A549 (cell line): Measurements from ENCODE around the gene FAM151A. TPM values are rescaled to one million over a fixed set of nuclear protein-coding genes. Genes with fewer than 3 reads are reported as not detected.

ENCODE experiments used
- ATAC-seq, 2 experiments: fragments of 200-7000 bp in 1 of 2; fragments of >200 bp in 1 of 2; cut with Nextera tagmentation in 1 of 2; cut with Tn5 transposase in 1 of 2; 3 replicates each; pipeline versions ENCODE4 v1.8.0 to v1.9.1; 2018 to 2020; ENCODE audit warnings: mild to moderate bottlenecking in 1 of 2, moderate library complexity in 1 of 2
- CTCF ChIA-PET: fragments of 300-600 bp; sonication (Branson Sonifier 250); formaldehyde crosslinking; extraction: SDS; loops from one replicate; lab custom pipeline; 2021; ENCODE audit warnings: antibody characterized with exemption, inconsistent platforms; lab: Yijun Ruan, JAX
- POLR2A ChIA-PET: fragments of 350-600 bp; formaldehyde crosslinking; extraction: SDS; loops from one replicate; lab custom pipeline; 2021; ENCODE audit warnings: antibody characterized with exemption, inconsistent platforms; lab: Yijun Ruan, JAX
- DNase-seq, 2 experiments: peaks; one replicate each; pipeline versions ENCODE4 v3.0.0 to v3.0.0-alpha.2; 2011 to 2016; ENCODE audit warnings: low read depth in 1 of 2, low spot score in 1 of 2
- FAIRE-seq: peaks from 2 replicates; lab custom pipeline; 2011; peaks lifted over from hg19 to GRCh38; lab: Jason Lieb, UNC
- H3K27ac ChIP-seq, 2 experiments: fragments of >200 bp; sonication (Bioruptor Twin); formaldehyde crosslinking; 3 replicates each; pipeline ENCODE4 v1.5.1; 2016 to 2017
- H3K4me1 ChIP-seq: fragments of >200 bp; sonication (Bioruptor Twin); formaldehyde crosslinking; 3 replicates; pipeline ENCODE4 v1.6.1; 2016
- H3K4me2 ChIP-seq: fragments of >200 bp; sonication (Bioruptor Twin); formaldehyde crosslinking; 3 replicates; pipeline ENCODE4 v1.6.1; 2016
- H3K4me3 ChIP-seq: fragments of >200 bp; sonication (Bioruptor Twin); formaldehyde crosslinking; 3 replicates; pipeline ENCODE4 v1.5.1; 2016
- H3K9me3 ChIP-seq: fragments of >200 bp; sonication (Bioruptor Twin); formaldehyde crosslinking; 3 replicates; pipeline ENCODE4 v1.6.1; 2016
- CBX2 ChIP-seq: fragments of 200-600 bp; sonication (generic); IDR thresholded peaks from 2 replicates; pipeline ENCODE4 v1.6.1; 2016; ENCODE audit warnings: low read depth, mild to moderate bottlenecking, borderline replicate concordance
- CHD4 ChIP-seq: fragments of 200-600 bp; sonication (generic); IDR thresholded peaks from 2 replicates; pipeline ENCODE4 v1.6.1; 2016; ENCODE audit warnings: antibody characterized with exemption, mild to moderate bottlenecking, borderline replicate concordance
- CTCF ChIP-seq: fragments of >200 bp; sonication (Bioruptor Twin); formaldehyde crosslinking; IDR thresholded peaks from 3 replicates; pipeline ENCODE4 v1.5.1; 2016
- FOXS1 ChIP-seq: fragments of 250-450 bp; sonication (Bioruptor Pico); IDR thresholded peaks from 2 replicates; pipeline ENCODE4 v1.5.0; 2020; ENCODE audit warnings: mild to moderate bottlenecking, moderate library complexity
- HEYL ChIP-seq: fragments of 250-450 bp; sonication (Bioruptor Pico); IDR thresholded peaks from 2 replicates; pipeline ENCODE4 v1.8.0; 2021; ENCODE audit warnings: mild to moderate bottlenecking, moderate library complexity
- HMGXB4 ChIP-seq: fragments of 250-450 bp; sonication (Bioruptor Pico); IDR thresholded peaks from 2 replicates; pipeline ENCODE4 v1.5.0; 2021; ENCODE audit warnings: mild to moderate bottlenecking, moderate library complexity, borderline replicate concordance
- MAZ ChIP-seq: fragments of 150-350 bp; IDR thresholded peaks from 2 replicates; pipeline ENCODE4 v1.6.1; 2014; ENCODE audit warnings: antibody characterized with exemption, low read depth, low read length, borderline replicate concordance
- MYC ChIP-seq: IDR thresholded peaks from 2 replicates; pipeline ENCODE4 v1.6.1; 2012; ENCODE audit warnings: mild to moderate bottlenecking, inconsistent platforms, low read length, improper control_type of control experiment, borderline replicate concordance
- SMC3 ChIP-seq: fragments of >200 bp; sonication (Bioruptor Twin); formaldehyde crosslinking; IDR thresholded peaks from 3 replicates; pipeline ENCODE4 v1.6.1; 2018; ENCODE audit warnings: inconsistent platforms
- ZFP36 ChIP-seq: fragments of 450-650 bp; IDR thresholded peaks from 2 replicates; pipeline ENCODE4 v1.6.1; 2014; ENCODE audit warnings: borderline replicate concordance; ENCODE audit not compliant: partially characterized antibody
- ZNF302 ChIP-seq: fragments of 250-450 bp; sonication (Bioruptor Pico); IDR thresholded peaks from 2 replicates; pipeline ENCODE4 v1.9.0; 2021; ENCODE audit warnings: inconsistent platforms, mild to moderate bottlenecking, moderate library complexity
- ZSCAN20 ChIP-seq: fragments of 250-450 bp; sonication (Bioruptor Pico); IDR thresholded peaks from 2 replicates; pipeline ENCODE4 v1.8.0; 2022; ENCODE audit warnings: mild to moderate bottlenecking, moderate library complexity
- WGBS: methylation state at CpG from one replicate; pipeline ENCODE4 v1.1.6; 2017; ENCODE audit errors: missing lambda C conversion rate; 5-methylcytosine and 5-hydroxymethylcytosine counted together
- polyA plus RNA-seq, 4 experiments: library from polyadenylated mRNA; depleted of rRNA in 3 of 4; stranded (reverse); fragments of >200 nt; fragmentation: RNase III in 1 of 4; extraction: RNeasy Plus Mini Kit Qiagen cat#74134 plus additional on column Dnase treatment in 1 of 4; gene quantifications; 2 replicates in 3 of 4; 3 replicates in 1 of 4; pipeline ENCODE4 v1.2.3, GENCODE V29; 2011 to 2017

The FAM151A gene
- polyA plus RNA-seq, 2 of the 4 experiments (the other 2 are of a cell fraction), result not detected

GRCh38 chr1:54594463-54594862, 28.9 kb downstream of the FAM151A start:
- Histone ChIP-seq H3K4me3 (no peak overlapping the region), H3K4me1 (no peaks in the 10 kb centered on the region), H3K27ac (no peak overlapping the region), H3K9me3 (no peaks in the 10 kb centered on the region), H3K4me2 (no peak overlapping the region)
- DNase-seq (no peak), ATAC-seq (no peak), FAIRE-seq (no peak)
- WGBS, result 84% methylated on average over 12 of the region's 16 CpGs
- TF ChIP-seq MAZ (no peak), HEYL (CRISPR knock-in tag) (no peak), SMC3 (no peak), CHD4 (no peak), MYC (no peak), CBX2 (no peak)
- ChIA-PET CTCF (interaction anchor here (1.2 kb wide), 1 partner anchor 10 kb away, joined by 3 read pairs; no protein-coding TSS in a partner anchor), POLR2A (no interaction called here)

DNA sequence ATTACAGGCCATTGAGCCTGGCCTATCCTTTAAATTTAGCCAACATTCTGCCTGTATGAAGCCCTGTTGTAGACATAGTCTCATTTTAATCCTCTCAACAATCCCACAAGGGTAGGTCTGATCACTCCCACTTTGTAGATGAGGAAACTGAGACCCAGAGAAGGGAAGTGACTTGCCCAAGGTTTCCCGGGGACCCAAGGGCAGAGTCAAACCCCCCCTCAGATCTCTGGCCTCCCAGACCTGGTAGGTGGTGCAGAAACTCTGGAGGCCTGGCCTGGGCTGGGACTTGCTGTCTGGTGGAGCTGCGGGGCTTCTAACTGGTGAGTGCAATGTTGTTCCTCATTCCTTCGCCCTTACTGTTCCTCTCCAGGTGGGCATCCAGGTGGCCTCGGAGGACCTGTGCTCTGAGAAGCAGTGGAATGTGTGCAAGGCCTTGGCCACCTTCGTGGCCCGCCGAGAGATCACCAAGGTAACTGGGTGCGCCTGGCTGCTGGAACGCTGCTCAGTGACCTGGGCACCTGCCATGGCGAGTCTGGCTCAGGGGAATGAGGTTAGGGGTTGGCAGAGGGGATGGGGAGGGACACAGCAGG, 29.7 kb downstream of the FAM151A start:
- POLR2A ChIA-PET, result no interaction called here

GRCh38 chr1:54591127-54591756, 32.1 kb downstream of the FAM151A start:
- H3K9me3 ChIP-seq, result no peaks in the 10 kb centered on the region
- no peak overlapping the region for H3K27ac ChIP-seq
- ATAC-seq, result no peak
- H3K4me1 ChIP-seq, result no peaks in the 10 kb centered on the region
- POLR2A ChIA-PET, result no interaction called here
- H3K4me2 ChIP-seq, result no peak overlapping the region
- FAIRE-seq, result no peak
- no peak for DNase-seq
- CTCF ChIA-PET, result no interaction called here
- no peak overlapping the region for H3K4me3 ChIP-seq
- WGBS, result 78% methylated on average over 5 of the region's 5 CpGs
- no peak for TF ChIP-seq ZFP36
- TF ChIP-seq, all 56 proteins: peak for 0

More for the DNA sequence above, 29.7 kb downstream of the FAM151A start:
- CTCF ChIA-PET, result interaction anchor here (0.5 to 1.2 kb wide), 2 partner anchors 9 to 321 kb away, joined by 3 read pairs; no protein-coding TSS in a partner anchor
- H3K4me2 ChIP-seq, result no peak overlapping the region
- H3K27ac ChIP-seq, result no peak overlapping the region
- ATAC-seq (no peak), DNase-seq (no peak), FAIRE-seq (no peak)
- 72% methylated on average over 10 of the region's 10 CpGs for WGBS
- H3K9me3 ChIP-seq, result no peaks in the 10 kb centered on the region
- H3K4me1 ChIP-seq, result no peaks in the 10 kb centered on the region
- TF ChIP-seq HMGXB4 (CRISPR knock-in tag) (no peak), ZNF302 (no peak), CTCF (no peak)
- H3K4me3 ChIP-seq, result no peak overlapping the region

- TF ChIP-seq CBX2 (no peak), ZSCAN20 (no peak), FOXS1 (CRISPR knock-in tag) (no peak)
- Histone ChIP-seq H3K4me2 (no peak overlapping the region), H3K4me3 (no peak overlapping the region), H3K4me1 (no peaks in the 10 kb centered on the region), H3K9me3 (no peaks in the 10 kb centered on the region), H3K27ac (no peak overlapping the region)
- CTCF ChIA-PET, result no interaction called here
- POLR2A ChIA-PET, result no interaction called here
- FAIRE-seq (no peak), ATAC-seq (no peak), DNase-seq (no peak)
- 40% methylated on average over 1 of the region's 2 CpGs for WGBS
Measured at GRCh38 chr1:54588377-54588776, 34.9 kb downstream of the FAM151A start.
